SKM-1 treated with dmso at 0.1 percent for 144 hours (cell line): ENCODE measurements around the gene NEURL3.
"Not testable (repeated sequence)": the region's sequence is repeated elsewhere in the genome, so short reads cannot be mapped to it uniquely, and the experiment has no call there.

Experiments
- DNase-seq: peaks from one replicate; lab custom pipeline; 2025; ENCODE audit not compliant: unreplicated experiment; lab: John Stamatoyannopoulos, UW

The NEURL3 gene

DNA sequence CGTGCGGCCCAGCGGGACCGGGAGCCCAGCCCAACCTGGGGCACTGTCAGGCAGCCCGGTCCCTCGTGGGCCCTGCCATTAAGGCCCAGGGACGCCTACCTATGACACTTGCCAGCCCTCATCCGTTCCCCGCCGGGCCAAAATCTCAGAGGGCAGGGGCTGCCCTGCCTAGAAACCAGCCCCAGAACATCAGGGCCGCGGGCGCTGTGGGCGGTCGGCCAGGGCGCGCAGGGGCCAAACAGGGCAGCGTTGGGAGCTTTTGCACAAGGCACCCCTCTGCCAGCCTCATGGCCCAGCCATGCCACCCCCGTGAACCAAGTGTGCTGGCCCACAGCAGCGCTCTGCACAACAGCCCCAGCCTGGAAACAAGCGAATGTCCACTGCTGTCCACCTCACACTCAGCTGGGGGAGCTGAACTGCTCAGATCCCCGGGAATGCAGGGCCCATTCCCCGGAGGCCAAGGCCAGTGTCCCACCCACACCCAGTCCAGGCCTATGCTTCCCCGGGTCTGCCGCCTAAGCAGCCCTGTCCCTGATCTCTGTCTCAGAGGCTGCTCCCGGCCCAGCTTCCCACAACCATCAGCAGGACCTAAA lies 3.5 kb upstream of the NEURL3 start:
- DNase-seq = no peak

DNA sequence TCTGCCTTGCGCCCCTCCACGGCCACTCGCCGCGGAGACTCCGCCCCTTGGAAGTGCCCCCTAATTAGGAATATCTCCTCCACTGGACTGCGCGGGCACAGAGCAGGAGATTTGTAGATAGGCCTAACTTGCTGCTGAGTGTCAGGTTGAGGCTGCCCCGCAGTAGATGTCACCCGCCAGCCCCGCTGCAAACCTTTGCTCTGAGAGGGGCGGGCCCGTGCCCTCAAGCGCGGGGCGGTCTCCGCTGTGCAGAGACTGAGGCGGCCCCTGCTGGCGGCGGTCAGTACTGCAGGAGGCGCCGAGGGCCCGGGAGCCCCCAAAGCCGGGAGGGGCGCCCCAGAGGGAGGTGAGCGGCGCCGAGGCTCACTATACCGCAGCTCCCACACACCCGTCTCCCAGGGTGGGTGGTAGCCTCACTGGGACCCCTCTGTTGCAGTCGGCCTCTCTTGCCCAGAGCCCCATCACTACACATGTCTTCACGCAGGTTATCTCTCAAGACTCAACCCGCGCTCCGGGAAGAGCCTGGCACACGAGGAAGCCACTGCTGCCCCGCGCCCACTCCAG lies 2.9 kb upstream of the NEURL3 start:
- DNase-seq = peak; percentile 26

DNA sequence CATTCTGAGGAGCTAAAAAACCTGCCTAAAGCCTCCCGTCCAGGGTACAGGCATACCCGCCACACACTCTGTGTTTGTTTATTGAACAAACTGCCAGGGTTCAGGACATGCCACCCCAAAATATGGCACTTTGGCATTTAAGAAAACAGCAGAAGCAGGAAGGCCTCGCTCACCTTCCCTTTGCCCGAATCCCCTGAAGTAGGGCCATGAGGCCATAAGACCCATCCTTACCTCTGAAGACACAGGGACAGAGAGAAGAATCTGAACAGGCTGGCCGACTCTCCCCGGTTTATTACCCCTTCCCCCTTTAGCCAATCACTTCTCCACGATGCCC lies 1.7 kb upstream of the NEURL3 start:
- DNase-seq = no peak

DNA sequence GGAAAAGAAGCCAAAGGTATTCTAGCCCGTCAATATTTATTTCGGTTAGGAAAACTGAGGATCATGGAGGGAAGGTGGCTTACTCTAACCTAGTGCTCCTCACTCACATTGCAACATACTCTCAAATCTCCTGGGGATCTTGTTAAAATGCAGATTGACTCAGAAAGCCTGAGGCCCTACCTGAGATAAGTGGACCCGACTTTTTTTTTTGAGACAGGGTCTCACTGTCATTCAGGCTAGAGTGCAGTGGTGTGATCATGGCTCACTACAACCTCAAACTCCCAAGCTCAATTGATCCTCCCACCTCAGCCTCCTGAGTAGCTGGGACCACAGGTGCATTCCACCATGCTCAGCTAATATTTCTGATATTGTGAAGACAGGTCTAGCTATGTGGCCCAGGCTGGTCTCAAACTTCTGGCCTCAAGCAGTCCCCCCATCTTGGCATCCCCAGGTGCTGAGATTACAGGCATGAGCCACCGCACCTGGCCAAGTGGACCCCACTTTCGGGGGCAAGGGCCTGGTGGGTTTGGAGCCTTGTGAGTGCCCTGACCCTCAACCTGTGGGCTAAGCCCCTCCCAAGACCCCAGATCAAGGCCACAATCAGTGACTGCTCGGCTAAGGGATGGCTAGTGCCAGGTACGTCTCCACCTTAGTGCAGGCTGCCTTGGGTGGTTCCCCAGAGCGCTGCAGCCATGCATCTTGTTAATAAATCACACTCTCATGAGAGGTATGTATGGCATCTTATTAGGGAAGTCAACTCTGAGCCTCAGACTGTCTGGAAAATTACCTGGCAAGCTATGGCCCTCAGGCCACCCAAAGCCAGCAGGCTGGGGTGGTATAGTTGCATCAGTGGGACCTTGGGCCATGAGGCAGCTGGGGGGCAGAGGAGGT lies 1.1 kb upstream of the NEURL3 start:
- no peak for DNase-seq

DNA sequence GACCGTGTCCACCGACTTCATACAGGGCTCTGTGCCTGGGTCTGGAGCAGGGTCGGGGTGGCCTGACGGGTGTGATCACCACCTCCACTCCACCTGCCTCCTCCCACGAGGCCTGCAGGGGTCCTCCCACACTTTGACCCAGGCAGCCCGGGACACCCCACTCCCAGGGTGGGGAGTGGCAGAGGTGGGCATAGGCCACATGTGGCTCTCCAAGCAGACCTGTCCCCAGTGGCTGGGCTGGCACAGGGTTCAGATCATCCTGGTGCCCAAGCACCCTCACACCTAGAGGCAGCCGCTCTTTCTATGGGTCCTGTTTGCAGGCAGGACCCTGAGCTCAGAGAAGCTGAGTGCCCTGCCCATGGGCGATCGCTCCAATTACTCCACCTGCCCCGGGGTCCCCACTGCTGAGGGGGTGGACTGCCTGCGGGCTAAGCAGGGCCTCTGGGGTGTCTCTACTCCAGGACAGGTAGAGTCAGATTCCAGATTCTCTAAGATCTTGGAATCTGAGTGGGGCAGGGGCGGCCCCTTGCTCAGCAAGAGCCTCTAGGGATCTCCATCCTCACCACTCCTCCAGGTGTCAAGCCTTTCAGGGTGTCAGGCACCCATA lies 1.4 kb downstream of the NEURL3 start:
- no peak for DNase-seq

- no peak for DNase-seq
These were observed 2.1 kb downstream of the NEURL3 start for GRCh38 chr2:96502891-96503636.

DNA sequence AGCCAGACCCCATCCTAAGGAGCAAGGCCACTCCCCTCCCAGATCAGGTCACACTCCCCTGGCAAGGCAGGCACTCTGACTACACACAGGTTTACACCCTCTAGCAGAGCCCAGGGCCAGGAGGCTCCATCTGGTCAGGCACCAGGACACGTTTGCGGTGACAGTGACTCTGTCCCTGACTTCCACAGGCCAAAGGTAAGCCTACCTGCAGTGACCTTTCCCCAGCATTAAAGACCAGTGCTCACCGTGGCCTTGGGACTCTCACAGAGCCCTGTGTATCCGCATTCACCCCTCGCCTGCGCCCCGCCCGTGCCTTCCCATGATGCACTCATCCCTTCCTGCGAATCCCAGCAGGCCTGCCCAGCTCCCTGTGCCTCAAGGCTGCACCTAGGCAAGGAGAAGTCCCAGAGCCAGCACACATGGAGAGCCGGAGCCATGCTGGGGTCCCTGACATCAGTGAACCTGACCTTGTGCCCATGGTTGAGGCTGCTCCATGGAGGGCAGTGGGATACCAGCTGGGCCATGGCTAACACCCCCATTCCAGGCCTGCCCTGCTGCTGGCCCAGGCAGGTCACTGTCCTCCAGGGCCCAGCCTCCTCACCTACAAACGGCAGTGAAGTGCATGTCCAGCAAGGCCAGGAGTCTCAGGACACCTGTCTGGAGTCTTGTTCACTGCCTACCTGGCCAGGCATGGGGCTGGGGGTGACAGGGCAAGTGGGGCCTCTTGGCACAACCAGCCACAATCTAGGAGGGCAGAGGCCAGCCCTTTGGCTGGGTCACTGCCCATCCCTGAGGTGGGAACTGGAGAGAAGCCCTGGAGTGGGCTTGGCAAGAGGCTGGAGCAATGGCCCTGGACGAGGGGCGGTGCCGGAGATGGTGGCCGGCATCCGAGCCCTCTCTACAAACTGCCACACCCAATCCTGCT lies 3.0 kb downstream of the NEURL3 start:
- DNase-seq = no peak

- DNase-seq = no peak
These were observed 3.7 kb downstream of the NEURL3 start for GRCh38 chr2:96501471-96501874.

- DNase-seq = no peak
These were observed 4.6 kb downstream of the NEURL3 start for GRCh38 chr2:96500385-96501066.

- no peak for DNase-seq
These were observed 5.8 kb downstream of the NEURL3 start for GRCh38 chr2:96499061-96499960.

GRCh38 chr2:96498611-96499010 lies 6.5 kb downstream of the NEURL3 start:
- not testable (repeated sequence) for DNase-seq

GRCh38 chr2:96498021-96498431 lies 7.1 kb downstream of the NEURL3 start:
- DNase-seq = no peak

DNA sequence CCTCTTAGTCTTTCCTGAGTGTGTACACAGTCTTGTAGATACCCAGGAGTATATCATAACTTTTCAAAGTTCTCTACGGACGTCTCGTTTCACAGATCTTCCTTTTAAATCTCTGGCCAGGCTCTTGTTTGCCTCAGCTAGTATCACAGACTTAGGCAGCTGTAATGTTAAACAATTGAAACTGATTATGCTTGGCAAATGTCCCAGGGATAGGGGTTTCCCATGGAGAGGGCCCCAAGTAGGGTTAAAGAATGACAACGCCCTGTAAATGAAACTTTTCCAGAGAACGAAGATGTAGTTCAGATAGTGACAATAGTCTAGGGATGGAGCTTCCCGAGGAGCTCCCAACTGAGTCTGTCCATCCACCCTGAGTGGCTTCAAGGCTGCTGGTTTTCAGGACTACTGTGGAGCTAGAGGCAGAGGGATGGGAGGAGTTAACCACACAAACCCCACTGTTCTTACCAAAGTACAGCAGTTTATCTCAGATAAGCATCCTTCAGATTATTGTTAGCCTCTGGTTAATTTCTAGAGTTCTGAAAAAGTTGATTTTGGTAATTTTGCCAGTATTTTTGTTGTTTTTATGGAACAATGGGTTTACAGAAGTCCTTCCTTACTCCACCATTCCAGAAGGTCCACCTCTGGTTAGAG lies 9.1 kb downstream of the NEURL3 start:
- DNase-seq = no peak

- DNase-seq = no peak
These were observed 11.0 kb downstream of the NEURL3 start for GRCh38 chr2:96494188-96494587.

- DNase-seq = no peak
These were observed 12.1 kb downstream of the NEURL3 start for GRCh38 chr2:96493072-96493471.

- no peak for DNase-seq
These were observed 13.2 kb downstream of the NEURL3 start for GRCh38 chr2:96491860-96492497.

- peak; percentile 17 for DNase-seq
These were observed 15.5 kb downstream of the NEURL3 start for GRCh38 chr2:96489663-96490062.

GRCh38 chr2:96489261-96489660 lies 15.9 kb downstream of the NEURL3 start:
- no peak for DNase-seq
